Measurements from ENCODE around the gene ZBTB7B. TPM values are rescaled to one million over a fixed set of nuclear protein-coding genes. Genes with fewer than 3 reads are reported as not detected.

The ZBTB7B gene
- total and polyA plus RNA-seq, 2 experiments from 2014 or later = 2.3 to 27.0 TPM

GRCh38 chr1:155006601-155007101, 4.0 kb downstream of the ZBTB7B start:
- Histone ChIP-seq H3K9me2 (ENCODE audit: insufficient read depth) (no peaks in the 10 kb centered on the region), H3K27me3 (replicated peaks; ENCODE audit: insufficient read depth) (no peaks in the 10 kb centered on the region), H4K20me1 (ENCODE audit: insufficient read depth) (no peaks in the 10 kb centered on the region), H3K4me2 (ENCODE audit: unreplicated experiment) (no peak overlapping the region), H3K4me3 (no peak overlapping the region), H3K4me1 (ENCODE audit: insufficient read depth) (peaks cover 20% of the 10 kb centered on the region), H3K79me2 (ENCODE audit: insufficient read depth) (peaks cover 54% of the 10 kb centered on the region), H3K36me3 (ENCODE audit: low read depth) (no peaks in the 10 kb centered on the region), H3F3A (ENCODE audit: insufficient read depth) (no peaks in the 10 kb centered on the region), H2AFZ (no peak overlapping the region), H3K9ac (no peak overlapping the region), H3K9me3 (ENCODE audit: low read depth) (no peaks in the 10 kb centered on the region), H3K27ac (no peak overlapping the region)
- no peak for TF ChIP-seq EZH2phosphoT487 (IDR thresholded peaks at IDR 0.05; ENCODE audit: insufficient read depth, low read depth)
- in situ Hi-C loops (cut with MboI) = no loop called here
- 59 to 86% methylated on average over 2 of the region's 2 CpGs for WGBS, 2 experiments (ENCODE audit: low coverage in 1 of 2, low lambda C conversion rate in 2 of 2, missing lambda C conversion rate in 2 of 2)
- DNase-seq = peak; percentile 62

GRCh38 chr1:155007251-155007828, 4.7 kb downstream of the ZBTB7B start:
- Histone ChIP-seq H3F3A (ENCODE audit: insufficient read depth) (no peaks in the 10 kb centered on the region), H3K27ac (no peak overlapping the region), H2AFZ (no peak overlapping the region), H3K9me2 (ENCODE audit: insufficient read depth) (no peaks in the 10 kb centered on the region), H3K79me2 (ENCODE audit: insufficient read depth) (peaks cover 54% of the 10 kb centered on the region), H3K4me3 (no peak overlapping the region), H3K4me1 (ENCODE audit: insufficient read depth) (peaks cover 20% of the 10 kb centered on the region), H3K9me3 (ENCODE audit: low read depth) (no peaks in the 10 kb centered on the region), H3K9ac (no peak overlapping the region), H3K36me3 (ENCODE audit: low read depth) (no peaks in the 10 kb centered on the region), H4K20me1 (ENCODE audit: insufficient read depth) (no peaks in the 10 kb centered on the region), H3K4me2 (ENCODE audit: unreplicated experiment) (no peak overlapping the region), H3K27me3 (replicated peaks; ENCODE audit: insufficient read depth) (no peaks in the 10 kb centered on the region)
- 55 to 61% methylated on average over 5 to 6 of the region's 6 CpGs for WGBS, 2 experiments (ENCODE audit: low coverage in 1 of 2, low lambda C conversion rate in 2 of 2, missing lambda C conversion rate in 2 of 2)
- in situ Hi-C loops (cut with MboI) = no loop called here
- DNase-seq = no peak
- TF ChIP-seq EZH2phosphoT487 (IDR thresholded peaks at IDR 0.05; ENCODE audit: insufficient read depth, low read depth) (no peak), EZH2 (IDR thresholded peaks at IDR 0.05; ENCODE audit: insufficient read depth, poor library complexity, severe bottlenecking) (no peak)

- peaks cover 20% of the 10 kb centered on the region for H3K4me1 ChIP-seq (ENCODE audit: insufficient read depth)
- H3K27me3 ChIP-seq (replicated peaks; ENCODE audit: insufficient read depth) = no peaks in the 10 kb centered on the region
- no peaks in the 10 kb centered on the region for H4K20me1 ChIP-seq (ENCODE audit: insufficient read depth)
- H2AFZ ChIP-seq = no peak overlapping the region
- WGBS, 2 experiments (ENCODE audit: low coverage in 1 of 2, low lambda C conversion rate in 2 of 2, missing lambda C conversion rate in 2 of 2) = 80 to 81% methylated on average over 11 to 16 of the region's 16 CpGs
- H3K36me3 ChIP-seq (ENCODE audit: low read depth) = no peaks in the 10 kb centered on the region
- no peak overlapping the region for H3K4me2 ChIP-seq (ENCODE audit: unreplicated experiment)
- H3K9me2 ChIP-seq (ENCODE audit: insufficient read depth) = no peaks in the 10 kb centered on the region
- no peak overlapping the region for H3K9ac ChIP-seq
- no peak for TF ChIP-seq EZH2 (IDR thresholded peaks at IDR 0.05; ENCODE audit: insufficient read depth, poor library complexity, severe bottlenecking)
- no peak for TF ChIP-seq EZH2phosphoT487 (IDR thresholded peaks at IDR 0.05; ENCODE audit: insufficient read depth, low read depth)
- no peak overlapping the region for H3K4me3 ChIP-seq
- peaks cover 48% of the 10 kb centered on the region for H3K79me2 ChIP-seq (ENCODE audit: insufficient read depth)
- H3K27ac ChIP-seq = no peak overlapping the region
- DNase-seq = no peak
- H3K9me3 ChIP-seq (ENCODE audit: low read depth) = no peaks in the 10 kb centered on the region
- no peaks in the 10 kb centered on the region for H3F3A ChIP-seq (ENCODE audit: insufficient read depth)
- in situ Hi-C loops (cut with MboI) = no loop called here
Observed at GRCh38 chr1:155008015-155008941, 5.7 kb downstream of the ZBTB7B start.

- H3K27ac ChIP-seq = no peak overlapping the region
- TF ChIP-seq EZH2phosphoT487 (IDR thresholded peaks at IDR 0.05; ENCODE audit: insufficient read depth, low read depth) (no peak), EZH2 (IDR thresholded peaks at IDR 0.05; ENCODE audit: insufficient read depth, poor library complexity, severe bottlenecking) (no peak)
- no peak for DNase-seq
- H2AFZ ChIP-seq = no peak overlapping the region
- no peak overlapping the region for H3K4me3 ChIP-seq
- in situ Hi-C loops (cut with MboI) = no loop called here
- H3K4me2 ChIP-seq (ENCODE audit: unreplicated experiment) = no peak overlapping the region
- H3F3A ChIP-seq (ENCODE audit: insufficient read depth) = no peaks in the 10 kb centered on the region
- H3K9me3 ChIP-seq (ENCODE audit: low read depth) = no peaks in the 10 kb centered on the region
- H4K20me1 ChIP-seq (ENCODE audit: insufficient read depth) = no peaks in the 10 kb centered on the region
- 85 to 92% methylated on average over 3 to 11 of the region's 12 CpGs for WGBS, 2 experiments (ENCODE audit: low coverage in 1 of 2, low lambda C conversion rate in 2 of 2, missing lambda C conversion rate in 2 of 2)
- peaks cover 38% of the 10 kb centered on the region for H3K79me2 ChIP-seq (ENCODE audit: insufficient read depth)
- no peaks in the 10 kb centered on the region for H3K27me3 ChIP-seq (replicated peaks; ENCODE audit: insufficient read depth)
- H3K9ac ChIP-seq = no peak overlapping the region
- peaks cover 18% of the 10 kb centered on the region for H3K4me1 ChIP-seq (ENCODE audit: insufficient read depth)
- H3K9me2 ChIP-seq (ENCODE audit: insufficient read depth) = no peaks in the 10 kb centered on the region
- H3K36me3 ChIP-seq (ENCODE audit: low read depth) = no peaks in the 10 kb centered on the region
Observed at GRCh38 chr1:155009221-155009711, 6.7 kb downstream of the ZBTB7B start.

Data from GM23248 (cell line).